ENCODE data around the gene PKP4.

The PKP4 gene

DNA sequence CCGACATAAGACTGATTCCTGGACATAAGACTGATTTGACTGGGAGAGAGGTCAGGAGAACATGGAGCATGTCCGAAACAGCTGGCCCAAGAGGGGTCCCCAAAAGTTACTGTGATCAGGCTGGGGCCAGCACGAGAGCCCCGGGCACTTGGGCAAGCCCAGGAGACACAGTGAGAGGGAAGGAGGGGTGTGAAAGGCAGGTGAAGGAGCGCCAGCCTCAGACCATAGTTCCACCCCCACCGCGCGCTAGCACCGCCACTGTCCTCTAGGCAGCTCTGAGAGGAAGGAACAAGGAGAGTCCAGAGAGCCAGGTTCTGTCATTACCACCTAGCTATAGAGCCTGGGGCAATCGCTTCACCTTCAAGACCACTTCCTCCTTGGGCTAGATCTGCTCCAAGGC, 260.2 kb downstream of the PKP4 start:
- no peak for DNase-seq (ENCODE audit: low read depth)

DNA sequence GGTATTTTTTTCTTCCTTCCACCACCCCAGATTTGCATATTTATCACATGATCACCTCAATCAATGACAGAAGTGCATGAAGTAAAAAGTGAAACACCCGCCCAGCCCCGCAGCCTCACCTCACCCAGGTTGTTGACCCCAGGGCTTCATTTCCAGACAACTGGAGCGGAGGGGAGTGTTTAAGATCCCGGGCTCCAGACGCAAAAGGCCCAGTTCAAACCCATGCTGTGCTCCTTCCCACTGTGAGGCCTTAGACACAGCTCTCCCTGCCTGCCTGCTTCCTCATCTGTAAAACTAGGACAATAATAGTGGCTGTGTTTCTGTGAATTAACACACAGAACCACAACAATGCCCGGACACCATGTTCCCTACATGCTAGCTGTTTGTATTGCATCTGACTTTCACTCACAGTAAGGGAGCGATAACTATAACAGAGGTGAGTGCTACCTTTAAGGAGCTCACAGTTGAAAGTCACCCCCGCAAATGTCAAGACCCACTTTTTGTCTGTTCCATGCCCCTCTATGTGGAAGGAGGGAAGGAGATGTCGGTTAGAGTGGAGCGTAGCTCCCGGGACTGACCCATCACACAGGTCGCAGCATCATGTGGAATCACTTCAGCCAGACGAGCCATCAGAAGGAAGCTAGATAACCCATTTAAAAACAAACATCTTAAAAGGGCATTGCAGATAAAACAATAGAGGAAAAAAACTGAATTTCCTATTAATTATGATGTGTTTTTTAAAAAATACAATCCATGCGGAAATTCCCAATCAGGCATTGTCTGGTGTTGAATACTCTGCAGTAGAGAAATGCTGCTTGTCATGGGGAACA, 260.8 kb downstream of the PKP4 start:
- DNase-seq (ENCODE audit: low read depth): no peak

DNA sequence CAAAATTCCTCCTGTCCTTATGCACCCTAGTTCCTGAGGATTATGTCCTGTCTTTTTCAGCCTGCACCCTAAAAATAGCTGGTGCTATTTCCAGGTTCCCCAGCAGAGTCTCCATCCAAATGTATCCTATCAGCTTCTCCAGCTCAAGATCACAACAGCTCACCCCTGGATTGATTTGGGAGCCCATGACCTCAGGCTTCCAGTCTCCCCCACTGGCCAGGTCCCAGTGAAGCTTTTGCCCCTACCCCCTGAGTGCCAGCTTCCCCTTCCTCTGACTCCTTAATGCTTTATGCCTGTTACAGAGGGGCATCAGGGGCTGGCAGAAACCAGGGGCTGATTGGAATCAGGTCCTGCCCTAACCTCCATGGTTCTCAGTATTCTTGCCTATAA, 261.4 kb downstream of the PKP4 start:
- DNase-seq (ENCODE audit: low read depth): no peak

DNA sequence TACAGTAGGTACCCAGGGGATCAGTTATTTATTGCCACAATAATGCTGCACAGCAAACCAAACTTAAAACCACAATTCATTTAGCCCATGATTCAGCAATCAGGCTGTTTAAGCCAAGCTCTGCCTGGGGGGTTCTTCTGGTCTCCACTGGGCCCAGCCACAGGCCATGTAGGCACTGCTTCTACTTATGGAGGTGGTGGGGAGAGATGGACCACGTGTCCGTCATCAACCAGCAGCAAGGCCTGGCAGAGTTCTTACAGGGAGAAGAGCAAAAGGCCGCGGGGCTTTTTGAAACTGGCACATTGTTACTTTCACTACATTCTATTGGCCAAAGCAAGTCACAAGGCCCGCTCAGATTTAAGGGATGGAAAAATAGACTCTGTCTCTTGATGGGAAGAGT, 262.1 kb downstream of the PKP4 start:
- DNase-seq (ENCODE audit: low read depth): no peak

DNA sequence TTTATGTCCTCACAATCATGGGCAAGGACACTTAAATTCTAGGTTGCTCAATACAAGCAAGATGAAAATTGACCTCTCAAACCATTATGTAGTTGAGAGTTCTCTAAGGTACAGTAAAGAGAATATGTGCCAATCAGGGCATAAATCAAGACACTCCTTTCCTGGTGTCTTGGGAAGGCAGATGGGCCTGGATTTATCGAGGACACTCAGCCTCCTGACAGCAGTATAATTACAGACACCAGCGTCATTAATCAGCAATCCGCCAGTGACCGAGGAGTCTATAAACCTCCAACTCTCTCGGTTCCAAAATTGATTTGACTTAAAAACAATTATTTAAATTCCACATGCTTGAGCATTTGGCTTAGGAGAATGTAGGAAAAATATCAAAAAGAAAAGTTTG, 262.7 kb downstream of the PKP4 start:
- DNase-seq (ENCODE audit: low read depth): no peak

DNA sequence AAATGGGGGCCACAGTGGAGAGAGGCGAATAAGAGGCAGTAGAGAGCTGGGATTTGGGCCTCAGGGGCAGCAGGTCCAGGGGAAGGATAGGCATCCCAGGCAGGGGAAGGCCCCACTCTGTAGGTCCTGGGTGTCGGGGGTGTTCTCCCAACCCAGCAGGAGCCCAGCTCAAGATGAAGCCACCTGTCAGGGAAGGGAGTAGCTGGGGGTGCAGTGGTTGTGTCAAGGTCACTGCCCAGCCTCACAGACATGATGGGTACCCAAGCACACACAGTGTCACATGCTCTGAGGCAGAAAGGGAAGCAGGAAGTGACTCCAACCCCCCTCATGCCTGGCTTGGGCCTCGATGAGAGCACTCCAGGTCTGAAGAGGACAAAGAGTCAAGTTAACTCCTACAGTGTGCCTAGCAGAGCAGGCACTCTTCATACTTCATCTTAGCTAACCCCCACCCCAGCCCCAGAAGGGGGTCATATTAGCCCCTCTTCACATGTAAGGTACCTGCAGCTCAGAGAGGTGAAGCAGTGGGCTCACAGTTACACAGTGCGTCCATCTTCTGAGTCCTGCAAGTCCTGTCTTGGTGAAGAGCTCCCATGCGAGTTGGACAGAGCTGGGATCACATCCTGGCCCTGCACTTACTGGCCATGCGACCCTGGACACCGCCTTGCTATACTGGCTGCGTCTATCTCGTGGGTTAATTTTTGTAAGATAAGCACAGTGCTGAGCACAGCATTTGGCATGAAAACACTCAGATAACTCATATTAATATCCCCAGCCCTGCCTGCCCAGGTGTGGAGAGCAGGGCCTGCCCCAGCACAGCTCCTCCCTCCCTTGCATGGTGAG, 265.7 kb downstream of the PKP4 start:
- DNase-seq (ENCODE audit: low read depth): no peak

DNA sequence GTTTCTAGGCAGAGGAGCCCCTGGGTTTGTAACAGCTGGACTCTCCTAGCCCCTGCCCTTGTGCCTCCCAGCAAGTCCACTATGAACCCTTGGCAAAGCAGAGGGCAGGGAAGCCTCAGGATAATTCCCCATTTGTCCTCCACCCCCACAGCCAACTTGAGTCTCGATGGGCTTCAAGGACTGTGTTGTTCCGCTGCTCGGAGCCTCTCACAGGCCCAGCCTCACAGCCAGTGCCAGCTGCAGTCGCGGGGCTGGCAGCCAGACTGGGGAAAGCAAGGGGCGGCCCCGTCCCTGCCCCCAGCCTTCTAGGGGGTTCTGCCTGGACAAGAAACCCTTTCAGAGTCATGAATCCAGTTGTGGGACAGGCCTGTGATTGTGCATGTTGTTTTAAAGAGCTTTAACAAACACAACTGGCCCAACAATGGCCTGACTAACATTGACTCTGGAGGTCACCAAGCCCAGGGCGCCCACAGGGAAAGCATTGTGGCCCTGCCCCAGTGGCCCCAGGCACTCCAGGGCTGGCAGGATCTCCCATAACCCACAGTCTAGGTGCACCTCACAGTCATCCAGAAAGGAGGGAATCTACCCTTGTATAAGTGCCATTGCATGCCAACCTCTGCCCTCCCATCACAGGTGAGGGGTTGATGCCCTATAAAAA, 266.6 kb downstream of the PKP4 start:
- no peak for DNase-seq (ENCODE audit: low read depth)

DNA sequence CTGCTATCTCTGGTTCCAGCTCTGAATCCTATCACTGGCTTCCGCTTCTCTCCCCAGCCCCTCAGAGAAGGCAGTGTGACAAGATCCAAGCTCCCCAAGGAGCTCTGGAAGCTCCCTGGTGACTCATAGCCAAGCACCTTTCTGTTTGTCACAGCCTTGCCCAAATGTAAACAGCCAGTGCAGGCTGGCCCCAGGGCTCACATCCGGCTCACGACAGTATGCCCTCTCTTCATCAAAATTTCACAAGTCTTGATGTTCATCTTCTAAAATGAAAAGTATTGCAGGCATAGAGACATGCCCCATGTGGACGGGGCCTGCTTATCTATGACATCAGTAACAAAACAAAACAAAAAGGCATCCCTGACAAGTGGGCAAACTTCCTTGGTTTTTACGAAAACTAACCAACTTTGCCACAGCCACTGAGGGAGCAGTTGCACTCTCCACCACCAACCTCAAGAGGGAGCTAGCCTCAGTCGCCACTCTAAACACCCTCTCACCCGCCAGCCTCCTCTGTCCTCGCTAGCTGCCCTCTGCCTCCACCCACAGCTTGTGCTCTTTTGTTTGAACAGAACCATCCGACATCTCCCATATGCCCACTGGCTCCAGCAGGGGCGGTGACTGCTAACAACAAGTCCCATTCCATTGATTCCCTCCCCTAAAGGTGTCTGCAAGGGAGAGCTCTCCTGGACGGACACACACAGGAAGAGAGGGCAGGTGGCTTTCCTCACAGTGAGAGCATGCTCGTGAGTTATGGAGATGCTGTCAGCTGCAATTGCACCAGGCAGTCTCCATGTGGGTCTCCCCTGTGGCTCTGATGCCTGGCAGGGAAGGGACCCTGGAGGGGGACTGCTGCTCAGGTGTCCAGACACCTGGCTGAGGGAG, 267.4 kb downstream of the PKP4 start:
- no peak for DNase-seq (ENCODE audit: low read depth)

DNA sequence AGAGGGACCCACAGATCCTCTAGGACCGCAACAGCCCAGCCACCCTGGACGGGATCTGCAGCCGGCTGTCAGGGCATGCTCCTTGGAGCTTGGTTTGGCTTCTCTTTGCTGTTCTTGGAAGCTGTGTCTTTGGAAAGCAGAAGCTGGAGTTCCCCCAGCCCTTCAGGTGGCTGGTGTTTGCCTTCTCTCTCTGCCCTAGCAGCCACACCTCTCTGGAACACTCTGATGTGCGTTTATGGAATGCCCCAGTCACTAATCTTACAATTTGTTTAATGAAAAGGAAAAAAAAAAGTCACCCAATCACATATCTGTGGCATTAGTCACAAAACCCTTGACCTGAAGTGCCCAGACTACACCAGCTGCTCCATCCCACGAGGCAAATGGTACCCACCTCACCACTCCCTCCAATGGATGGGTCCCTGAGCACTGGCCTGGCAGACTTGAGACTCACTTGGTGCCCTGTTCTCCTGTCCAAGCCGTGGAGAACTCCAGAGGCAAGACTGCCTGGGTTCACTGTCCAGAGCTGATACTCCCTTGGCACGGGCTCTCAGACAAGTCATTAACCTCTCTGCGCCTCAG, 268.1 kb downstream of the PKP4 start:
- DNase-seq (ENCODE audit: low read depth): no peak

DNA sequence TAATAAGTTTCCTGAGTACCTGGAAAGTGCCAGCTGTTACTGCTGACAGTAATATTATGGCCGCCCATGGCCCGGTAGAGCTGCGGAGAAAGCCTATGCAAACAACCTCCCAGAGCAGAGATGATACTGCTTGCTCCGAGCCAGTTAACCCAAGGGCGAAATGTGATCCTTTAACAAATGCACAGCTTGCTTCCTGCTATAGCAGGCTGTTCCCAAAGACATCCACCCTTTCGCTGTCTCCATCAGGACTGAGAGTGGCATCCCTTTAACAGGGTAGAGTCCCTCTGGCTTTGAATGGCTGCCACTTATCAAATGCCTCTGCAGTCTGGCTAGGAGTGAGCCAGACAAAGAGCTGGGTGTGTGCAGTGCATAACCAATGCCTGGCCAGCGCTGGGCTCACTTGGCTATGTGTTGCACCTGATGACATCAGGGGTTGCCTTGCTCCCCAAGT, 268.7 kb downstream of the PKP4 start:
- DNase-seq (ENCODE audit: low read depth): no peak

DNA sequence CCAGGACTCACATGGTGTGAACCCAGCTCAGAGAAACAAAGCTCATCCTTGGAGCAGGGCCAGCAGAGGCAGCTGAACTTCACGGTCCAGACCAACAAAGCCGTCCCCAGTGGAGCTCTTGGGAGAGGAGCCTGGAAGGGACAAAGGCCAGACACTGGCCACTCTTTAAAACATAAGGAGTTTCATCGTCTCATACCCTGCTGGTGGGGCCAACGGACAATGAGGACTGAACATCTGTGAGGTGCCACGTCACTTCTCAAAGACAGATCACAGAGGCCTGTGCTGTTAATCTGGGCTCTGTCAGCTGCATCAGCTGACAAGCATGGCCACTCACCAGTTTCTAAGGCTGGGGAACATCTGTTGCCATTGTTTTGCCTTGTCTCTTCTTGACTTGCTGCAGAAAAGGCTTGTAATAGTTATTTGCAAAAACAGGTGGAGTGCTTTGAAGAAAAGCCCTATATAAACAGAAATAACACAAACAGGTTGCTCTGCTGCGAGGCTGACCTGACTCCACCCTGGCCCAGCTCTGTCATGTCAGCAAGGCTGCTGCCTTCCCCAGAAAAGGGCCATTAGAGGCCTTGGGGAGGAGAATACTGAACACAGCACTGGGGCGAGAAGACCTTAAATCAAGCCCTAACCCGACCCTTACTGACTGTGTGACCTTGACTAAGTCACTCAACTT, 270.3 kb downstream of the PKP4 start:
- DNase-seq (ENCODE audit: low read depth): no peak

DNA sequence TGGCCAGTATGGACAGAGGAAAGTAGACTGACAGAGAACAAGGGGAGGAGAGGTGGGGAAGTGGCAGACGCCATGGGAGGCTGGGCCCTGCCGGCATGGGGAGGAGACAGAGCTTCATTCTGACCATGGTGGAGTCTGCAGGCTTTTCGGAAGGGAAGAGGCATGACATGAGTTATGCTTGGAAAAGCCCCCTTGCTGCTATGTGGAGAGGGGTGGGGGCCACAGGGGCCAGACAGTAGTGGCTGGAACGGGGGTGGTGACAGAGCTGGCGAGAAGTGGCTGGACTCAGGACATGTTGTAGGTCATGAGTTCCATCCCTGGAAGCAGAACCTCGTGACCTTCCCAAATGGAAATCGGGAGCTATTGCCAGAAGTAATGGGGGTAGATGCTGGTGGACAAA, 271.7 kb downstream of the PKP4 start:
- DNase-seq (ENCODE audit: low read depth): no peak

DNA sequence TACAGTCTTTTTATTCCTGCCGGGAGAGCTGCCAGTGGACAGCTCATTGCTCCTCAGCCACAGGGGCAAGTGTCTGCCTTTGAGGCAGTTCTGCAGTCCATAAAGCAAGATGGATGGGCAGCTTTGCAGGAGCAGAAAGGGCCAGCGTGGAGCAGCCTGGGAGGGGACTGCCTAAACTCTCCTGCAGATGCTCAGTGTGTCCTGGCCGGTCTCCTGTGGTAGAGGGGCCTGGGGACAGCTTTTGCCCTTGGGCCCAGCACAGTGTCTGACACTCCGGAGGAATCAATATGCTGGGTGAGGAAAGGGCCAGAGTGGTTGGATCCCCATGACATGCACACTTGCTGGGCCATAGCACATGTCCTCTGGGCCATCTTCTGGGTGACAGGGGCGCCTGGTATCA, 272.7 kb downstream of the PKP4 start:
- no peak for DNase-seq (ENCODE audit: low read depth)

DNA sequence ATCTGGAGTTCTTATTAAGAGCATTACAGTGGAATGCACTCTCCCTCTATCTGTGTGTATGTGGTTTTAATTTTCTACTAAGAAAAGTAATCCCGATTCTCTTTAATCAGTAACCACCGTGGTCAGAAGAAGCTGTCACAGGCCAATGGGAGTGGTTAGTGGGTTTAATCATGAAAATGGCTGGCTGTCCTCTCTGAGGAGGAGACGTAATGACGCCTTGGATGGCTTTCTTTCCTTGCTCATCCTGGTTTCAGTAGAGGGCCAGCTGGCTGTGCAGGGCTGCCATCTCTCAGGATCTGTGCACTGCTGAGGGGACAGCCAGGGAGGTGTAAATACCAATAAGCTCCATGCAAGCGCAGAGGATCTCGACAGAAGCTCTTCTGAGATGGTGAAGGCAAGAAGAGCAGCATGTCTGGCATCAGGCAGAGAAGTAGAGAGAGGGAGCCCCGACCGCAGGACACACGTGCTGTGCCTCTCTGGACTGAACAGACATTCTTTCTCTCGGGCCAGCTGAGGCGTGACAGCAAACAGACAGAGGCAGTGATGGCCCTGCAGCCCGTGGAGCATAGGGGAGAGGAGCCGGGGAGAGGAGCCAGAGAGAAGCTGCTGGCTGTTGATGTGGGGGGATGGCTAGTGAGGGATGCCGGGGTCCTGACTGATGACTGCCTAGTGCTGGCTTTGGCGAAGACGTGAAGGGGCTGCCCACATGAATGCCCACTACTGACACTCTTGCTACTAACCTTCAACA, 273.3 kb downstream of the PKP4 start:
- no peak for DNase-seq (ENCODE audit: low read depth)

DNA sequence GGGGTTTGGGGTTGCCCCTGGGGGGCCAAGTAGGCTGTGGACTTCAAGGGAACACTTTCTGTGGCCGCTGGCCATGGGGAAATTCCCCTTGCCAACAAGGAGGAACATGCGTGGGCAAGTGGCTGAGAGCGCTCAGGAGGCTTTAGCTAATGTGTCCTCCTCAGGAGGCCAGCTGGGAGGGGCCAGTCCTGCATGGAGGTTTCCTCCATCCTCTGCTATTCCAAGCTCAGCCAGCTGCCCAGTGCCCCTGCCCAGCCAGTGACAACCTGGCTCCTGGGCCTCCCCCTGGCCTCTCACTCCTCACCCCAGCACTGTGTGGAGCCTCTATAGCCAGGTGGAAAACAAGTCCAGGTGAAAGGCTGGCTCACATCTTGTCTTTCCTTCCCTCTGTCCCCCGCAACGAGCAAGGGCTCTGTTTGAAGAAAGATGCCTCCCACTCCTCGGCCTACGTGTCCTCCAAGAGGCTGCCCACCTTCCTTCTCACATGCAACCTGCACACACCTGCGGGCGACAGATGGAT, 273.9 kb downstream of the PKP4 start:
- DNase-seq (ENCODE audit: low read depth): no peak

DNA sequence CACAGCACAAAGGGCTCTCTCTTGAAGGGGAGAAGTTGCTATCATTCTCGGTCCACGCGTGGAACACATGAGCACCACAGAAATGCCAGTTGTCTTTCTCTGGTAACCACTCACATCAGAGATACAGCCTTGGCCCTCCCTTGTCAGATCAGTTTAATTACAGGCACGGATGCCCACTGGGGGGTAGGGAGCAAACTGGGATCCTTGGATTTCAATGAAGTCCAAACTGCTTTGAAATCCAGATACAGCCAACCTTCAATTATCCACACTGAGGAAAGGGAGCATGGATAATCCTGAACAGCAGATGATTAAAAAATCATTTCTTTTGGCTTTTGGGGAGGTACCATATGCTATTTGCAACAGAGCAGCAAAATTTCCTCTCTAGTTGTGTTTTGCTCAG, 274.6 kb downstream of the PKP4 start:
- DNase-seq (ENCODE audit: low read depth): no peak

Data from HS-27A (cell line).